ENCODE results near the gene NCOA1. TPM values are rescaled to one million over a fixed set of nuclear protein-coding genes. Genes with fewer than 3 reads are reported as not detected.

The NCOA1 gene
- total and polyA plus RNA-seq, 10 of the 15 experiments (the other 5 are each of a cell fraction or from before 2014, with no cell fraction given): 1.8 to 35.6 (median 6.1) TPM

DNA sequence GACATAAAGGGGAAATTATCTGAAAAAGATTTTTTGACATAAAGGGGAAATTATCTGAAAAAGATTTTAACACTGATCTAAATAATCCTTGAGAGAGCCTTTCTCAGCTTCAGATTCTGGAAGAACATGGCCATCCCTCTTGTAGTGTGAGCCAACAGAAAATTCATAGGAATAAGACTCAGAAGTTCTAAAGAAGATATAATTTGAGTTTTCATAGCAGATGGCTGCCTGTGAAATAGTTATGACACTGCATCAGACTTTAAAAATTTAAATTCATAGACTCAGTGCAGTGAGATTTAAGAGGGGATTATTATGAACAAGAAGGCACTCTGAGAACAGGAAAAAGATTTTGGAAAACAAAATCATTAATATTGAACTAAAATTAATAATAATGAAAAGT is 50.6 kb downstream of the NCOA1 start (continued):
- TF ChIP-seq, protein P1, sequence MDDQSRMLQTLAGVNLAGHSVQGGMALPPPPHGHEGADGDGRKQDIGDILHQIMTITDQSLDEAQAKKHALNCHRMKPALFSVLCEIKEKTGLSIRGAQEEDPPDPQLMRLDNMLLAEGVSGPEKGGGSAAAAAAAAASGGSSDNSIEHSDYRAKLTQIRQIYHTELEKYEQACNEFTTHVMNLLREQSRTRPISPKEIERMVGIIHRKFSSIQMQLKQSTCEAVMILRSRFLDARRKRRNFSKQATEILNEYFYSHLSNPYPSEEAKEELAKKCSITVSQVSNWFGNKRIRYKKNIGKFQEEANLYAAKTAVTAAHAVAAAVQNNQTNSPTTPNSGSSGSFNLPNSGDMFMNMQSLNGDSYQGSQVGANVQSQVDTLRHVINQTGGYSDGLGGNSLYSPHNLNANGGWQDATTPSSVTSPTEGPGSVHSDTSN (IDR thresholded peaks at IDR 0.05; ENCODE audit: insufficient replicate concordance, low read depth, low read length): no peak
- TF ChIP-seq, protein P2, sequence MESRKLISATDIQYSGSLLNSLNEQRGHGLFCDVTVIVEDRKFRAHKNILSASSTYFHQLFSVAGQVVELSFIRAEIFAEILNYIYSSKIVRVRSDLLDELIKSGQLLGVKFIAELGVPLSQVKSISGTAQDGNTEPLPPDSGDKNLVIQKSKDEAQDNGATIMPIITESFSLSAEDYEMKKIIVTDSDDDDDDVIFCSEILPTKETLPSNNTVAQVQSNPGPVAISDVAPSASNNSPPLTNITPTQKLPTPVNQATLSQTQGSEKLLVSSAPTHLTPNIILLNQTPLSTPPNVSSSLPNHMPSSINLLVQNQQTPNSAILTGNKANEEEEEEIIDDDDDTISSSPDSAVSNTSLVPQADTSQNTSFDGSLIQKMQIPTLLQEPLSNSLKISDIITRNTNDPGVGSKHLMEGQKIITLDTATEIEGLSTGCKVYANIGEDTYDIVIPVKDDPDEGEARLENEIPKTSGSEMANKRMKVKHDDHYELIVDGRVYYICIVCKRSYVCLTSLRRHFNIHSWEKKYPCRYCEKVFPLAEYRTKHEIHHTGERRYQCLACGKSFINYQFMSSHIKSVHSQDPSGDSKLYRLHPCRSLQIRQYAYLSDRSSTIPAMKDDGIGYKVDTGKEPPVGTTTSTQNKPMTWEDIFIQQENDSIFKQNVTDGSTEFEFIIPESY (IDR thresholded peaks at IDR 0.05): no peak
- TF ChIP-seq CHD2 (IDR thresholded peaks at IDR 0.05; ENCODE audit: borderline replicate concordance, low read depth, low read length) (no peak), IKZF1 (conservative IDR thresholded peaks at IDR 0.05) (no peak), SIN3A (IDR thresholded peaks at IDR 0.05; ENCODE audit: low read depth, low read length) (no peak)
- TF ChIP-seq, protein P3, sequence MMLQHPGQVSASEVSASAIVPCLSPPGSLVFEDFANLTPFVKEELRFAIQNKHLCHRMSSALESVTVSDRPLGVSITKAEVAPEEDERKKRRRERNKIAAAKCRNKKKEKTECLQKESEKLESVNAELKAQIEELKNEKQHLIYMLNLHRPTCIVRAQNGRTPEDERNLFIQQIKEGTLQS (IDR thresholded peaks at IDR 0.05; ENCODE audit: borderline replicate concordance, extremely low read depth, low read depth, low read length): no peak

DNA sequence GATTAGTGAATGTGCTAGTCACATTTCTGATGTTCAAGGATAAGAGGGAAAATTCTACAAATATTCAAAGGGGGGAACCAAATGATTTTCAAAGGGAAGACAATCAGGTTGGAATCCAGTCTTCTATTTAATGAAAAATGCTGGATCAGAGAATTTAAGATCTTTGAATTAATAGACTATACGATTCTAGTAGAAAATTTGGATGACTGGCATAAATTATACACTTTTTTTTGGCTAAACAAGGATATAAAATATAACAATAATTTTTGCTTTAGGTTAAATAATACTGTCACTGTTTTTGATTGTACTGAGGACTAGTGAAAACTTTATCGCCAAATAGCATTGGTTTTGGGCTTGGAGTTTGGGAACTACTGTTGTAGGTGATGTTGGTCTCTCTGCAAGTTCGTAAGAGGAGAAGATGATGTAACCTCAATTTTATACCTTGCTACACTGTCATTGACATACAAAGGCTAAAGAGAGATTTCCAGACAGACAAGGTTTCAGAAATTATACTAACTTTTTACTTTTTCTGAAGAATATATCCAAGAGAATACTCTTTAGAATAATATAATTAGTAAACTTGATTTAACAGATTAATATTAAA is 51.3 kb downstream of the NCOA1 start:
- ChIA-PET POLR2A (no interaction called here), RAD21 (ENCODE audit: unreplicated experiment) (no interaction called here), CTCF (interaction anchor here (1.0 kb wide), 1 partner anchor 120 kb away, joined by 4 read pairs; no protein-coding TSS in a partner anchor), SMC1A (ENCODE audit: uncharacterized antibody, unreplicated experiment) (interaction anchor here (0.6 to 1.6 kb wide), 3 partner anchors 13 to 132 kb away, joined by 3 to 4 read pairs (median 3); no protein-coding TSS in a partner anchor)
- H3K4me2 ChIP-seq (ENCODE audit: control insufficient read depth, insufficient read depth): no peak overlapping the region
- no peak for ATAC-seq
- no peak for DNase-seq (ENCODE audit: low read depth, low spot score)
- no peak for TF ChIP-seq TAF1 (IDR thresholded peaks at IDR 0.05; ENCODE audit: borderline replicate concordance, low read depth, low read length)
- TF ChIP-seq STAT3 (IDR thresholded peaks at IDR 0.05; ENCODE audit: low read depth, low read length): no peak
- no peak for TF ChIP-seq SMAD1 (IDR thresholded peaks at IDR 0.05; ENCODE audit: low read depth, partially characterized antibody)
- no peak for TF ChIP-seq NRF1 (conservative IDR thresholded peaks at IDR 0.05; ENCODE audit: low read depth, low read length)
- no peak for TF ChIP-seq SREBF2 (IDR thresholded peaks at IDR 0.05; ENCODE audit: low read length)
- TF ChIP-seq, protein P4, sequence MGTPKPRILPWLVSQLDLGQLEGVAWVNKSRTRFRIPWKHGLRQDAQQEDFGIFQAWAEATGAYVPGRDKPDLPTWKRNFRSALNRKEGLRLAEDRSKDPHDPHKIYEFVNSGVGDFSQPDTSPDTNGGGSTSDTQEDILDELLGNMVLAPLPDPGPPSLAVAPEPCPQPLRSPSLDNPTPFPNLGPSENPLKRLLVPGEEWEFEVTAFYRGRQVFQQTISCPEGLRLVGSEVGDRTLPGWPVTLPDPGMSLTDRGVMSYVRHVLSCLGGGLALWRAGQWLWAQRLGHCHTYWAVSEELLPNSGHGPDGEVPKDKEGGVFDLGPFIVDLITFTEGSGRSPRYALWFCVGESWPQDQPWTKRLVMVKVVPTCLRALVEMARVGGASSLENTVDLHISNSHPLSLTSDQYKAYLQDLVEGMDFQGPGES (IDR thresholded peaks at IDR 0.05): no peak
- TF ChIP-seq MYC (IDR thresholded peaks at IDR 0.05; ENCODE audit: insufficient read depth, insufficient read length, insufficient replicate concordance, low read length, severe bottlenecking): no peak
- no peak for TF ChIP-seq SMARCA5 (IDR thresholded peaks at IDR 0.05)
- no peak for TF ChIP-seq RUNX3 (IDR thresholded peaks at IDR 0.05; ENCODE audit: low read length)
- no peaks in the 10 kb centered on the region; a peak in 1 of 4 replicates for H3K36me3 ChIP-seq (ENCODE audit: control insufficient read depth in 2 of 2, insufficient read depth in 2 of 2, low read length in 1 of 2)
- in situ Hi-C loops (cut with MboI): no loop called here
- H3K9me3 ChIP-seq (replicated peaks; ENCODE audit: control insufficient read depth, insufficient read depth, low read length): peaks cover 12% of the 10 kb centered on the region
- H3K4me1 ChIP-seq (ENCODE audit: control insufficient read depth, insufficient read depth, low read length): no peaks in the 10 kb centered on the region; the same call in 1 of the 2 replicates
- H4K20me1 ChIP-seq (ENCODE audit: control insufficient read depth, insufficient read depth): no peaks in the 10 kb centered on the region
- intact Hi-C loops (cut with micrococcal nuclease; ENCODE audit: unreplicated experiment): no loop called here
- WGBS (ENCODE audit: insufficient coverage, insufficient replicate concordance, low lambda C conversion rate, missing lambda C conversion rate): 97% methylated on average over 3 of the region's 3 CpGs
- H3K9ac ChIP-seq (ENCODE audit: control insufficient read depth, insufficient read depth, low read length): no peak overlapping the region
- FAIRE-seq: no peak
- no peak overlapping the region for H3K4me3 ChIP-seq
- H3K27ac ChIP-seq (ENCODE audit: control insufficient read depth, insufficient read depth): no peak overlapping the region
- no peaks in the 10 kb centered on the region; the same call in 1 of the 2 replicates for H3K79me2 ChIP-seq (ENCODE audit: control insufficient read depth, insufficient read depth, low read length)
- no peak overlapping the region for H2AFZ ChIP-seq (ENCODE audit: control insufficient read depth, low read depth, low read length)
- no TSS peak for BruUV-seq (replicated peaks)
- H3K27me3 ChIP-seq (replicated peaks in 1 of 2; ENCODE audit: control insufficient read depth in 2 of 2, insufficient read depth in 2 of 2, low read length in 1 of 2): no peaks in the 10 kb centered on the region

Measured in GM12878 (cell line).